Stimulated activated CD4-positive, alpha-beta T cell treated with anti-CD3 and anti-CD28 coated beads, Interleukin-4, amount 100 ng/mL, for 1 hour (primary cell): Measurements from ENCODE around the gene DDX3Y.

ENCODE experiments used
- DNase-seq: peaks from one replicate; pipeline ENCODE4 v3.0.0-alpha.2; 2020

DDX3Y gene

DNA sequence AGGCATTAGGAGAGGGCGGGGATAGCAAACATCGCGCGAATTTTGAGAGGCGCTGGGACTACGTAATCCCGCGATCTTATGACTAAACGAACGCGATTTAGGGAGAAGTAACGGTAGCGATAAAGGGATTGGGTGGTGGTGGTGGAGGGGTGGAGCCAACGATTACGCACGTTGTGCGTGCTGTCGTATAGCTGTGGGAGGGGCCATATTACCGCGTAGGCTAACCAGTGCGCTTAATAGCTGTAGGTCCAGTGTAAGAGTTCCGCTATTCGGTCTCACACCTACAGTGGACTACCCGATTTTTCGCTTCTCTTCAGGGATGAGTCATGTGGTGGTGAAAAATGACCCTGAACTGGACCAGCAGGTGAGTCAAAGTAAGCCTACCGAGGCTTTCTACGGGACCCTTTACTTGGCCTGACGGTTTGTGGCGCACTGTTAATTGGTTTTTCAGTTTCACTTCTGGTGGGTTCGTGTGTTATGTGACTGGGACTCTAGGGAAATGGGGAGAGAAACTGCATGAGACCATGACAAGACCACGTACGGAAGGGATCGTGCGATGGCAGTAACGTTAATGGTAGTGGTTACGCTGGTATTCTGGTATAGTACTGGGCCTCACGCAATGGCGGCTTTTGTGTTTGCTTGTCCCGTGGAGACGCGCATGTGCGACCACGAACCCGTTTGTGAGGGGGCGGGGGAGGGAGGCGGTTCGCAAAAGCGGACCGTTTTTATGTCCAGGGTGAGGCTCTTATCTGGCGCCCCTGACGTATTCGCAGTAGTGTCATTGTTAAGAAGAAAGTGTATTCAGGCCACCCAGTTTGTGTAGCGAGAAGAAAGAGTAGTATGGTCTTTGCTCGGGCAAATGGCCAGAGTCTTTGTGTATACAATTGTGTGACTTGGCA, at the start of gene DDX3Y:
DDX3Y (plus strand) TSS at position 251 of the 899 bp plus-strand sequence; CDS start at position 320, 69 bp downstream.
- DNase-seq, result peak; percentile 74

DNA sequence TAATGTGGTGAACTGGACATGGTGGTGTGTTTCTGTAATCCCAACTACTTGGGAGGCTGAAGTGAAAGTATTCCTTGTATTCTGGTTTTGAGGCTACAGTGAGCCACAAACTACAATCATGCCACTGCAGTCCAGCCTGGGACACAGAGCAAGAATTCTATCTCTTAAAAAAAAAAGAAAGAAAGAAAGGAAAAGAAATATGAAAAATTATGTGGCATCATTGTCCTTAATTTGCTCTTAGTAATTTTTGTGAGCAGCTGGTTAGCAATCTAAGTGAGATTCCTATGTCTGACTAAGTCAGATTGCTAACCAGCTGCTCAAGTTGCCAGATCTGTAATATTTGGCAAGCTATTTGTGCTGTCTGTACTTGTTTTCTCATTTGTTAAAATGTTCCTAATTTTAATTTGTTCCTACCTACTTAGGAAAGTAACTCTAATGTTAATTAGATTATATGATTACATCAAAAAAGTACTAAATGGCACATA, 48.8 kb upstream of the DDX3Y start:
- no peak for DNase-seq

DNA sequence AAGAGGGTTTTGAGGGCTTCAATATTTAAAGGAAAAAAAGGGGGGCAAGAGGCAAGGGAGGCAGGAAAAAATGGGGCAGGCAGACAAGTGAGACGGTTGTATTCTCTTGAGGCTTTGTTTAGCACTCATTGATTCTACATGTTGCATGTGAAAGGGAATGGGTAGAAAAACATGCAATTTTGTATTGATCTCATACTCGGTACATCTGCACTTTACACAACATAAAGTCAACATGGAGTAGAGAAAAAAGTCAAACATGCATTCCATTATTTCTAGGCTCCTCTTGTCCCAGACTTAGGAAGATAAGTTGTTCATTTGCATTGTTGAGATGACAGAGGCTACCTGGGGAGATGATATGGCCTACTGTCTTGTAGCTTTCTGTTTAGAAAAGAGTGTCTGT, 36.7 kb upstream of the DDX3Y start:
- no peak for DNase-seq

DNA sequence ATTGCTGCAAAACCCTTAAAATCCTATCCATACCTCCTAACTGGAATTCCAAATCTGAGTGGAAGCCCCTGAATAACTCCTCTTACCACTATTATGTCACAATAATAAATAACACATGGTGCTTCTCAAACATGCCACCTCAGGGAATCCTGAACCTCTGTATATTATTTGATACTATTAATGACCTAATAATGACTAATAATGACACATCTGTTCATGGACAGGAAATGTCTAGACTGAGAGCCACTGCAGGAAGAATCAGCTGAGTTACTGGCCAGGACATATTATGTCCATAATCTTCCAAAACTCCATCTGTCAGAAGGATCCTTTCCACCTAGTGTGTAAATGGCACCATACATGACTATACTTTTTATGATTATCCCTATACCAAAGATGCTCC, 7.7 kb upstream of the DDX3Y start:
- no peak for DNase-seq

DNA sequence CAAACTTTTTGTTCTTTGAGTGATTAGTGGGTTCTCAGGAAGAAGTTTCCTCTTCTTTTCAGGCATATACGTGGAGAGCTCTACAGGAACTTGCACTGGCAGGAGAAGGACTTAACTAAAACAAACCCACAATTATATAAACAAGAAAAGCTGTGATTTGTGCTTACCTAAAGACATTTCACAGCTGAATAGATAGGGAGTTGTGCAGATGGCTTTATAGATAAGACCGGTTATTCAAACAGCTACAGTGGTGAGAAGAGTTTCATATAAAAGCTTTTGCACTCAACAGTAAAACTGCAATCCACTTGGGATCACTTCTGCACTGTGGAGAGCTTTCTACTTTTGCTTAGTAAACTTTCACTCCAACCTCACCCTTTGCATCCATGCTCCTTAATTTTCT, 6.1 kb upstream of the DDX3Y start:
- no peak for DNase-seq

DNA sequence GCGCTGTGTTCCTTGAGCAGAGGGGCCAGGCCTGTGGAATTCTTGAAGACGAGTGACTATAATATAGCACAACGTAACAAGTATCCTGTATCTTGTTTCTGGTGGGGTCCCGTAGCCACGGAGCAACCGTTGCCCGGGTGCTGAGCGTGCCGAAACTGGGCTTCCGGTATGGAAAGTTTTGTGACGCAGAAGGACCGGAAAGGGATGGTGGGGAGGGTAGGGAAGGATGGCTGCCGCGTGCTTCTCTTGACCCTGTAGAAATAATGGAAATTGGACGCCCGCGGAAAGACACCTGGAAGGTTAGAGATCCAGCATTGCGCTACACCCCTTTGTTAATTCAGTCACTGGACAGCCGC, 827 bp downstream of the DDX3Y start:
- DNase-seq, result peak; percentile 58

DNA sequence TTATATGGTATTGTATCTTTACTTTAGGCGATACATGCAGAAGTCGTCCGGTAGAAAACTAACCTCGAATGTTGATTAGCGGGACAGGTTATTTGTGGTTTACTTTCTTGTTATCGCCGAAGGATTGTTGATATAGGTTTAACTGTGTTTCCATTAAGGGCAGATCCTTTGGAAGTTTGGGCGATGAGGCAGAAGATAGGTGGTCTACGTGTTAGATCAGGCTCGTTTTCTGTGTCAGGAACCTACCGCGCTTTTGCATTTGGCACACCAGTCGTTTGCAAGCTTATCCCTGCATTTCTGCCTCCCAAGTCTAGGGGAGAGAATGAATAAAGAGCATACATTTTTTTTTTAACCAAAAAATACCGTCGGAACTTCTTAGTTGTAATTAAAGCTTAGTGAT, 1.2 kb downstream of the DDX3Y start:
- DNase-seq, result no peak

DNA sequence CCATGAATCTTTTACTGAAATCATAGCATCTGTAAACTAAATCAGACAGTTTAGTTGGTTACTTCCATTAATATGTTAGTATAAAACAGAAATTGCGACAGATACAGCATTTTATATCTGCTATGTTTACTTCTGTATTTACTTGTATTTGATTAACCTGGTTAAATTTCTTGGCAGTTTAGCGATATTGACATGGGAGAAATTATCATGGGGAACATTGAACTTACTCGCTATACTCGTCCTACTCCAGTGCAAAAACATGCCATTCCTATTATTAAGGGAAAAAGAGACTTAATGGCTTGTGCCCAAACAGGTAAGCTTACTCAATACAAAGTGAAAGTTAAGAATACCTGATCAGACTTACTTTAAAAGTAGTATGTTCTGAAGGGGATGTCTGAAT, 8.9 kb downstream of the DDX3Y start:
- DNase-seq, result no peak

DNA sequence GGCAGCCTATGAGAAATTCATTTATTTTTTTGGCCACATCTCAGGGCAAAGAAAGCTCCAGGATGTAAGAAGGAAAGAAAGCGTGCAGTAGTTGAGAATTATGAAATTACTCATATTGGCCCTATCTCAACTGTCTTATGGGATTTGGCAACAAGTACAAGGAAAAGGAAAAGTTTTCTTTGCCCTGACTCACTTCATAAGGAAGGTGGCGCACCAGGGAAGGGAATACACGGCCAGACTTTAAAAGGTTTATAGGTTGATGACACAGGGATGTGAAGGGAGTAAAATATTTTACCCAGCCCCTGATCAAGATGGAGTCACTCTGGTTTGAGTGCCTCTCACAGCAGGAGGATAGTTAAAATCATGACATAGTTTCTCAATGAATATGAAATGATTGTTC, 23.4 kb downstream of the DDX3Y start:
- DNase-seq, result no peak

DNA sequence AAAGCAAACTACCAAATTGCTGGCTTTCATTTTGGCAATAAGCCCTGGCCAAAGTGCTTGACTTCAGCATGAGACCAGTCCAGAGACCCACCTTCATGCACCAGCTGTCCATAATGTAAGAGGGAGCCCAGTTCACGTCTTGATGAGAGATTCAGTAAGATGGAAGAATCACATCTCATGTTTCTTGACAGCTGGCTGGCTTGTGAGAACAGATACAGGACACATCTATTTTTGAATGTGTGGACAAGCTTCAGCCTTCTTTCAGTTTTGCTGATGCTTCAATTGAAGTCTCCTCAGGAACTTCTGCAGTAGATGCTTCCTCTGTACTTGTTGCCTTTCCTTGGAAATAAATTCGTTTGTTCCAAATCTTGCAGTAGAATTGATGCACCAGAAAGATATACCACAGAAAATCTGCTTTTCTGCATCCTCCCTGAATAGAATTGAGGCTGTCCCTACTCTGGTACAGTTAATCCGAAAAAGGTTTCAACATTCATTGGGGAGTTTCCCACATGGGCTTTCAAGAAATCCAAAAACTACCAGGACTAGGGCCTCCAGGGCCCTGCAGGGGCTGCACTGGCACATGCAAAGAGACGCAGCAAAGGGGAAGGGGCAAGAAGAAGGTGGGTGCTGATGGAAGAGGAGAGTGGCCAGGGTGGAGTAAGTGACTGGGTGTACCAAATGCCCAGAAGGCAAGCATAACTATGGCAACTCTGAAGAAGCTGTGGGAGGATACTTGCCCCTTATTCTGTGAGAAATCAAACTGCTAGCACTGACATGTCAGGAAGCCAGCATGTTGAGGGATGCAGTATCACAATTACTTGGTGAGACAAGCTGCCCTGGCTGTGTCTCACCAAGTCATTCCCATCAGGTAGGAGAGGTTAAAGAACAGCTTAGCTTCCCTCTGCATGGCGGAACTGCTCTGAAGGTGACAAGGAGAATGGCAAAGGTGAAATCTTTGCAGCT, 37.3 kb downstream of the DDX3Y start:
- DNase-seq, result no peak
